BJ (cell line): ENCODE data around the gene TET1. TPM values are rescaled to one million over a fixed set of nuclear protein-coding genes. Genes with fewer than 3 reads are reported as not detected.
"Not testable (repeated sequence)": the region's sequence is repeated elsewhere in the genome, so short reads cannot be mapped to it uniquely, and the experiment has no call there.

Experiments used
- CTCF ChIA-PET: fragments of 350-600 bp; formaldehyde crosslinking; extraction: SDS; loops from one replicate; lab custom pipeline; 2021; ENCODE audit warnings: antibody characterized with exemption, inconsistent platforms; lab: Yijun Ruan, JAX
- POLR2A ChIA-PET: fragments of 300-600 bp; sonication (Branson Sonifier 250); formaldehyde crosslinking; extraction: SDS; loops from one replicate; lab custom pipeline; 2021; ENCODE audit warnings: antibody characterized with exemption; lab: Charles Lee
- DNase-seq: peaks from one replicate; pipeline ENCODE4 v3.0.0-alpha.2; 2011; ENCODE audit warnings: low read depth
- H3K27me3 ChIP-seq: 2 replicates; pipeline ENCODE4 v1.6.0; 2011; ENCODE audit warnings: low read length; ENCODE audit not compliant: control insufficient read depth, insufficient read depth
- H3K36me3 ChIP-seq: 2 replicates; pipeline ENCODE4 v1.5.1; 2011; ENCODE audit warnings: low read length; ENCODE audit not compliant: control insufficient read depth, insufficient read depth
- H3K4me3 ChIP-seq: 2 replicates; pipeline ENCODE4 v1.5.1; 2011; ENCODE audit warnings: low read depth, mild to moderate bottlenecking, control low read depth, low read length
- polyA minus RNA-seq: library from RNA; depleted of rRNA, polyadenylated mRNA; stranded (reverse); fragments of >200 nt; gene quantifications from 2 replicates; pipeline ENCODE4 v1.2.3, GENCODE V29; 2011; rRNA and poly(A)+ RNA removed
- polyA plus RNA-seq: library from polyadenylated mRNA; depleted of rRNA; stranded (reverse); fragments of >200 nt; gene quantifications from 2 replicates; pipeline ENCODE4 v1.2.3, GENCODE V29; 2011; rRNA removed
- TF ChIP-seq, protein P1 (sequence below): IDR thresholded peaks from 2 replicates; pipeline ENCODE4 v1.5.1; 2011; ENCODE audit warnings: low read depth, mild to moderate bottlenecking, control low read depth, inconsistent platforms, low read length, moderate library complexity; ENCODE audit not compliant: insufficient read depth

The TET1 gene
- polyA plus RNA-seq = 1.1 and 1.9 TPM in 2 replicates
- 6.3 and 7.5 TPM in 2 replicates for polyA minus RNA-seq

DNA sequence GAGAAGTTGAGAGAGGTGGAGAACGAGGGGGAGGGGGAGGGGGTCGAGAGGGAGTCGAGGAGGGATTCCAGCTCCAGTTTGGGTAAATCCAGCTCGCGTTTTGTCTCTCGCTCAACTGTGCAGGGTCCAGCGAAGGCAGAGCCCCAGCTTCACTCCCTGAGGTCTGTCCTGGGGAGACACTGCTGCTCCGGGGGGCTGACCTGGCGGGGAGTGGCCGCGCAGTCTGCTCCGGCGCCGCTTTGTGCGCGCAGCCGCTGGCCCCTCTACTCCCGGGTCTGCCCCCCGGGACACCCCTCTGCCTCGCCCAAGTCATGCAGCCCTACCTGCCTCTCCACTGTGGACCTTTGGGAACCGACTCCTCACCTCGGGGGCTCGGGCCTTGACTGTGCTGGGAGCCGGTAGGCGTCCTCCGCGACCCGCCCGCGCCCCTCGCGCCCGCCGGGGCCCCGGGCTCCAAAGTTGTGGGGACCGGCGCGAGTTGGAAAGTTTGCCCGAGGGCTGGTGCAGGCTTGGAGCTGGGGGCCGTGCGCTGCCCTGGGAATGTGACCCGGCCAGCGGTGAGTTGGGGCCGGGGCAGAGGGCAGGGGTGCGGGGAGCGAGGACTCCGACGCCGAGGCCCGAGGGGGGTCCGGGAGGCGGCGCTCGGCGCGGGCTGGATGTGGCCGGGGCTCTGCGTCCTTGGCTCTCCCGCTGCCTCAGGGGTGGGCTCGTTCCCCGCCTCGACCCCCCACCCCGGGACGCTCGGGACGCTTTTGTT, at the start of gene TET1:
TET1 (plus strand) TSS at position 152 of the 757 bp plus-strand sequence. CDS start 12,002 bp downstream, outside the sequence.
- CTCF ChIA-PET = interaction anchor here (0.5 to 2.9 kb wide), 4 partner anchors 9 to 39 kb away, joined by 3 to 21 read pairs (median 4); no protein-coding TSS in a partner anchor
- Histone ChIP-seq H3K27me3 (no peaks in the 10 kb centered on the region), H3K4me3 (peak within 1 kb of the TSS; percentile 77), H3K36me3 (no peaks in the 10 kb centered on the region)
- TF ChIP-seq, protein P1, sequence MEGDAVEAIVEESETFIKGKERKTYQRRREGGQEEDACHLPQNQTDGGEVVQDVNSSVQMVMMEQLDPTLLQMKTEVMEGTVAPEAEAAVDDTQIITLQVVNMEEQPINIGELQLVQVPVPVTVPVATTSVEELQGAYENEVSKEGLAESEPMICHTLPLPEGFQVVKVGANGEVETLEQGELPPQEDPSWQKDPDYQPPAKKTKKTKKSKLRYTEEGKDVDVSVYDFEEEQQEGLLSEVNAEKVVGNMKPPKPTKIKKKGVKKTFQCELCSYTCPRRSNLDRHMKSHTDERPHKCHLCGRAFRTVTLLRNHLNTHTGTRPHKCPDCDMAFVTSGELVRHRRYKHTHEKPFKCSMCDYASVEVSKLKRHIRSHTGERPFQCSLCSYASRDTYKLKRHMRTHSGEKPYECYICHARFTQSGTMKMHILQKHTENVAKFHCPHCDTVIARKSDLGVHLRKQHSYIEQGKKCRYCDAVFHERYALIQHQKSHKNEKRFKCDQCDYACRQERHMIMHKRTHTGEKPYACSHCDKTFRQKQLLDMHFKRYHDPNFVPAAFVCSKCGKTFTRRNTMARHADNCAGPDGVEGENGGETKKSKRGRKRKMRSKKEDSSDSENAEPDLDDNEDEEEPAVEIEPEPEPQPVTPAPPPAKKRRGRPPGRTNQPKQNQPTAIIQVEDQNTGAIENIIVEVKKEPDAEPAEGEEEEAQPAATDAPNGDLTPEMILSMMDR = no peak
- POLR2A ChIA-PET = interaction anchor here (2.1 kb wide), 1 partner anchor 40 kb away, joined by 11 read pairs; no protein-coding TSS in a partner anchor
- no peak for DNase-seq

DNA sequence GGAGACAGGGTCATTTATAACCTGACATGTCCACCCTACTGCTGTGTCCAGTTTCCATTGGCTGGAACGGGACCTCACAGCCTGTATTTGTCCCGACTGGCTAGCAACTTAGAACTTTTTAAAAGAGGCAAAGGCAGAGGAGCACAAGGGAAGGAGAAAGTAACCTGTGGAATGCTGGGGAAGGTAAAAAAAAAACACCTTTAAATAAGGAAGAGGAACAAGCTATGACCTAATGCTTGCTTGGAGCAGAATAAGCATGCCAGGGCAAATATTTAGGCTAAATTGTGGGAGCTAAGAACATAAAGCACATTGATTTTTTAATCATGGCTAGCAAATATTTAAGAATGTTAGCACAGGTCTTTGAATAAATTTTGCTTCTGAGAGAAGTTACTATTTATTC, 43.9 kb upstream of the TET1 start:
- H3K4me3 ChIP-seq, POLR2A ChIA-PET, H3K27me3 ChIP-seq, DNase-seq, H3K36me3 ChIP-seq: not testable (repeated sequence)
- CTCF ChIA-PET = interaction anchor here (0.6 kb wide), 1 partner anchor 11 kb away, joined by 5 read pairs; no protein-coding TSS in a partner anchor

DNA sequence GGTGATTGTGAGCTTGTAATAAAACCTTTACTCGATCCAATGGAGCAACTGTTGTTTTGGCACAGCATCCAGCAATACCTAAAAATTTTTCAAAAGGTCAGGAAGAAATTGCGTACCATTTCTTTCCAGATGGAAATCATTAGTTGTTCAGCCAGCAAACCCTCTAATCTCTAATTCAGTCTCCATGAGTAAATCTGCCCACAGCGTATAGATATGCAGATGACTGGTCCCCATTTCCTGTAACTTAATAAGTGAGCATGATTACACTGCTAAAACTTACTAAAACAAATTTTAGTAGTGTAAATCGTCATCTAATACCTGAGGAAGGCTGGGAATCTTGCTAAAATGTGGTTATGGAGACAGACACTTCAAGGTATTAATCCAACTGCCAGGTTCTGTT, 43.4 kb upstream of the TET1 start:
- ChIA-PET POLR2A (no interaction called here), CTCF (interaction anchor here (0.6 kb wide), 1 partner anchor 12 kb away, joined by 5 read pairs; no protein-coding TSS in a partner anchor)
- H3K4me3 ChIP-seq = no peak overlapping the region
- H3K27me3 ChIP-seq = no peaks in the 10 kb centered on the region
- no peaks in the 10 kb centered on the region for H3K36me3 ChIP-seq
- peak; percentile 28 for DNase-seq
- TF ChIP-seq, protein P1 = no peak

DNA sequence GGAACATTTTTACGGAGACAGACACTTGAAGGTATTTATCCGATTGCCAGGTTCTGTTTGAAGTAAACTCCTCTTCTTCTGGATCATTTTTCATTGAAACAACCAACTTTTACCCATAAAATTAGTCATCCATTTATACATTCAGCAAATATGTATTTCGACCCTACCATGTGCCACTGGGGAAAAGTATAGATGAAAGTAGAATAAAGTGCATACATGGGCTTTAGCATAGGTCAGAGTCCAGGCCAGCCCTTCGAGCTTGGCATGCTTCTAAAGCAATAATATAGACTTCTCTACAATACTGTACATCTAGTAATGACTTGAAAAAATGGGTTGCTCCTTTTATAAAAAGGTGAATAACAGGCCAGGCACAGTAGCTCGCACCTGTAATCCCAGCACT, 42.9 kb upstream of the TET1 start:
- H3K36me3 ChIP-seq = no peaks in the 10 kb centered on the region
- TF ChIP-seq, protein P1 = no peak
- no peak for DNase-seq
- POLR2A ChIA-PET = no interaction called here
- no peaks in the 10 kb centered on the region for H3K27me3 ChIP-seq
- CTCF ChIA-PET = interaction anchor here (0.6 kb wide), 1 partner anchor 229 kb away, joined by 5 read pairs; no protein-coding TSS in a partner anchor
- H3K4me3 ChIP-seq = no peak overlapping the region

DNA sequence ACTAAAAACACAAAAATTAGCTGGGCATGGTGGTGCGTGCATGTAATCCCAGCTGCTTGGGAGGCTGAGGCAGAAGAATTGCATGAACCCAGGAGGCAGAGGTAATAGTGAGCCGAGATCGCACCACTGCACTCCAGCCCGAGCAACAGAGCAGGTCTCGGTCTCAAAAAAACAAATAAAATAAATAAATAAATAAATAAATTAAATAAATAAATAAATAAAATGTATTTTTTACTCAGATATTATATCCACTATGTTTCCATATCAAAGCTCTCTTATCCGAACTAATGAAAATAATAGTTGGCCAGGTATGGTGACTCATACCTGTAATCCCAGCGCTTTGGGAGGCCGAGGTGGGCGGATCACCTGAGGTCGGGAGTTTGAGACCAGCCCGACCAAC, 41.5 kb upstream of the TET1 start:
- H3K36me3 ChIP-seq, H3K27me3 ChIP-seq, H3K4me3 ChIP-seq, POLR2A ChIA-PET, DNase-seq, CTCF ChIA-PET: not testable (repeated sequence)

DNA sequence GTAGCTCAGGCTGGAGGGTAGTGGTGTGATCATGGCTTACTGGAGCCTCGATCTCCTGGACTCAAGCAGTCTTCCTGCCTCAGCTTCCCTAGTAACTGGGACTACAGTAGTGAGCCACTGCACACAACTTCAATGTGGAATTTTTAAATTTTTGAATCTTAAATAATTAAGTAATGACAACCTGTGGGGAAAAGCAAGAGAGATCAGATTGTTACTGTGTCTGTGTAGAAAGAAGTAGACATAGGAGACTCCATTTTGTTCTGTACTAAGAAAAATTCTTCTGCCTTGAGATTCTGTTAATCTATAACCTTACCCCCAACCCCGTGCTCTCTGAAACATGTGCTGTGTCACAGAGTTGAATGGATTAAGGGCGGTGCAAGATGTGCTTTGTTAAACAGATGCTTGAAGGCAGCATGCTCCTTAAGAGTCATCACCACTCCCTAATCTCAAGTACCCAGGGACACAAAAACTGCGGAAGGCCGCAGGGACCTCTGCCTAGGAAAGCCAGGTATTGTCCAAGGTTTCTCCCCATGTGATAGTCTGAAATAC, 34.6 kb upstream of the TET1 start:
- H3K27me3 ChIP-seq, H3K36me3 ChIP-seq, DNase-seq, CTCF ChIA-PET, POLR2A ChIA-PET, H3K4me3 ChIP-seq: not testable (repeated sequence)
